GM13977 (cell line): ENCODE data around the gene METTL23.
"Not testable (repeated sequence)": the region's sequence is repeated elsewhere in the genome, so short reads cannot be mapped to it uniquely, and the experiment has no call there.

Source experiments
- DNase-seq: peaks from one replicate; pipeline ENCODE4 v3.0.0; 2012; ENCODE audit warnings: low spot score
- CTCF ChIP-seq: IDR thresholded peaks from 2 replicates; pipeline ENCODE4 v1.5.1; 2012; ENCODE audit warnings: mild to moderate bottlenecking, control low read depth; ENCODE audit not compliant: insufficient read depth; ENCODE audit errors: extremely low read depth, missing control alignments
- in situ Hi-C: fragments of 300-500 bp; cut with MboI; formaldehyde crosslinking; loops from one replicate; pipeline ENCODE4 v1.12.0; 2022; ENCODE audit warnings: low sequenced_read_pairs, low pct_unique_long_range_greater_than_20kb, mixed read lengths, inconsistent platforms; ENCODE audit not compliant: unreplicated experiment

METTL23 gene

GRCh38 chr17:76722279-76722678, 4.4 kb upstream of the METTL23 start:
- DNase-seq = no peak
- in situ Hi-C loops = no loop called here
- TF ChIP-seq CTCF = no peak

- DNase-seq, in situ Hi-C loops: not testable (repeated sequence)
Observed at GRCh38 chr17:76722977-76723376, 3.7 kb upstream of the METTL23 start.

- DNase-seq = no peak
- no peak for TF ChIP-seq CTCF
- in situ Hi-C loops = no loop called here
Observed at GRCh38 chr17:76723812-76724211, 2.8 kb upstream of the METTL23 start.

- no peak for TF ChIP-seq CTCF
- DNase-seq = peak; percentile 67
- in situ Hi-C loops = no loop called here
Observed at GRCh38 chr17:76725580-76726230, 934 bp upstream of the METTL23 start.

GRCh38 chr17:76726231-76726775, 336 bp upstream of the METTL23 start, which contains the start of gene JMJD6:
Gene JMJD6, minus strand, starts transcription at chr17:76726606. Its CDS starts 131 bp downstream, at chr17:76726475.
- no peak for TF ChIP-seq CTCF
- peak; percentile 96 for DNase-seq
- in situ Hi-C loops = no loop called here

GRCh38 chr17:76727745-76728456, 1.3 kb downstream of the METTL23 start:
- in situ Hi-C loops = no loop called here
- DNase-seq = no peak
- TF ChIP-seq CTCF = no peak

- DNase-seq, in situ Hi-C loops: not testable (repeated sequence)
Observed at GRCh38 chr17:76731800-76732733, 5.4 kb downstream of the METTL23 start.
